GM04504 (cell line): ENCODE measurements around the gene HERPUD1.
"Not testable (repeated sequence)": the region's sequence is repeated elsewhere in the genome, so short reads cannot be mapped to it uniquely, and the experiment has no call there.

Experiments used
- DNase-seq: peaks from one replicate; pipeline ENCODE4 v3.0.0-alpha.2; 2012; ENCODE audit warnings: low read depth

The HERPUD1 gene

GRCh38 chr16:56960681-56961281 lies 28.8 kb downstream of the HERPUD1 start:
- DNase-seq: no peak

- no peak for DNase-seq
These were observed 29.4 kb downstream of the HERPUD1 start for GRCh38 chr16:56961386-56961785.

- no peak for DNase-seq
These were observed 29.9 kb downstream of the HERPUD1 start, which contains the start of gene CETP for GRCh38 chr16:56961851-56962281. CETP (plus strand) TSS chr16:56961950; CDS start chr16:56961980, 30 bp downstream.

DNA sequence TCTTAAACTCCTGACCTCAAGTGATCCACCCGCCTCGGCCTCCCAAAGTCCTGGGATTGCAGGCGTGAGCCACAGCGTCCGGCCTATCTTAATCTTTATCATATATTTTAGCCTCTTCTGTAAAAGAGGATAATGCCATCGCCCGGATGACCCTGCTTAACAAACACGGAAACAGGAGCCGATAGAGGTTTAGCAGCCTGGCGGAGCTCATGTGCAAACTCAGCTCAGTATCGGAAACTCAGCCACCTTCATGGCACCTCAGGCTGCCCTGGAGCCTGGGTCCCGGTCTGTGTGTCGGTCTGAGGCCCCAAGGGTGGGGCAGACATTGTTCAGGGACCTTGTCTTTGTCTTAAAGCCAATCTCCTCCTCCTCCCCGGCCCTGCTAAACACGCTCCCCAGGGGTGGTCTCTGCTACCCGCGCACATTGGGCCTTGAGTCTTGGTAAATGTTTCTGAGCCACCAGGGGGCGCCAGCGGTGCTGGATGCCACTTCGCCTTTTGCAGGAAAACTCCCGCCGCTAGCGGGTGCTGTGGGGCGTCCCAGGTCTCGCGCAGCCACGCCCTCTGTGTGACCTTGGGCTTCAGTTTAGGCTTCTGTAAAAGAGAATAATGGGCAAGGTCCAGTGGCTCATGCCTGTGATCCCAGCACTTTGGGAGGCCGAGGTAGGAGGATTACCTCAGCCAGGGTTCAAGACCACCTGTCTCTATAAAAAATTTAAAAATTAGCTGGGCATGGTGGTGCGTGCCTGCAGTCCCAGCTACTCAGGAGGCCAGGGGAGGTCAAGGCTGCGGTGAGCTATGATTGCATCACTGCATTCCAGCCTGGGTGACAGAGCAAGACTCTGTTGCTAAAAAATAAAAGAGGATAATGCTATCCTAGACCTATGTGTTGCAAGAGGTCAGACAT lies 32.6 kb downstream of the HERPUD1 start:
- DNase-seq: no peak

GRCh38 chr16:56965149-56966092 lies 33.5 kb downstream of the HERPUD1 start:
- DNase-seq: no peak

- DNase-seq: no peak
These were observed 34.1 kb downstream of the HERPUD1 start for GRCh38 chr16:56966093-56966475.

DNA sequence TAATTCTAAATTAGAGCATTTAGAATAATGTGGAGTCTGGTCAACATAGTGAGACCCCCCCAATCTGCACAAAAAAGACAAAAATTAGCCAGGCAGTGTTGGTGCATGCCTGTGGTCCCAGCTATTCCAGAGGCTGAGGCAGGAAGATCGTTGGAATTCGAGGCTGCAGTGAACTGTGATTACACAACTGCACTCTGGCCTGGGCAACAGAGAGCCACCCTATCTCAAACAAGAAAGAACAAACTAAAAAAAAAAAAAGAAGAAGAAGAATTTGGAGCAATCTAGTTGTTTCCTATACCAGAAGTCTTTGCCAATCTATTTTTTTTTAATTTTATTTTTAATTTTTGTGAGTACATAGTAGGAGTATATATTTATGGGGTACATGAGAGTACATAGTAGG lies 35.8 kb downstream of the HERPUD1 start:
- DNase-seq: no peak

- DNase-seq: no peak
These were observed 37.8 kb downstream of the HERPUD1 start for GRCh38 chr16:56969769-56970168.

- no peak for DNase-seq
These were observed 39.2 kb downstream of the HERPUD1 start for GRCh38 chr16:56970934-56971767.

GRCh38 chr16:56971768-56972043 lies 39.8 kb downstream of the HERPUD1 start:
- no peak for DNase-seq

- no peak for DNase-seq
These were observed 40.7 kb downstream of the HERPUD1 start for GRCh38 chr16:56972403-56973293.

GRCh38 chr16:56973294-56973689 lies 41.4 kb downstream of the HERPUD1 start:
- DNase-seq: no peak

GRCh38 chr16:56973899-56974298 lies 42.0 kb downstream of the HERPUD1 start:
- not testable (repeated sequence) for DNase-seq

DNA sequence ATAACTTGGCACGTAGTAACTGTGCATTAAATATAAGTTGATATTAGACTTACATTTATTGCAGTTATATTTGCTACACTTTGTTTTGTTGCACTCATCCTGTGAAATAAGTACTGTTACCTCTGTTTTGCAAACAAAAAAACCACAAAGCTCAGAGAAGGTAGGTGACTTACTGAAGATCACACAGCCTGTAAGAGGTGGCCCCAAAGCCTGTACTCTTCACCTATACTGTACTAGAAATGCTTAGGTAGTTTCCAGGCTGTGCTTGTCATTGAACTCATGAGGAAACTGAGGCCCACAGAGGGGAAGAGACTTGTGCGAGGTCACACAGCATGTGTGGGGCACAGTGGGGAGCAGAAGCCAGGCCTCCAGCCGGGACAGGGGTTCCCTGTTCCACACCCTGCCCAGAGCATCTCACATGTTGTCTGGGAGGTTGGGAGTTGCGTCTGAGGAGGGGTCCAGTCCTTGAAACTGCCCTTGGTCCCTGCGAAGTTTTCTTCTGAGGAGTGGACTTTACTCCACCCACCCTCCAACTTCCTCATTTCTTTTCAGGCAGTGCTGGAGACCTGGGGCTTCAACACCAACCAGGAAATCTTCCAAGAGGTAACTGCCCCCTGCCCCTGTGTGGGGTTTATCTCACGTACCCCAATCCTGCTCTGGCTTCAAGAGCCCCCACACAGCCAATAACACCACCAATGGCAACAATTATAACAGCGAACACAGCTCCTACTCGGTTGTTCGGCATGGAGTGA lies 42.8 kb downstream of the HERPUD1 start:
- no peak for DNase-seq

- no peak for DNase-seq
These were observed 43.8 kb downstream of the HERPUD1 start for GRCh38 chr16:56975714-56976113.

GRCh38 chr16:56977216-56977615 lies 45.3 kb downstream of the HERPUD1 start:
- no peak for DNase-seq

GRCh38 chr16:56977823-56978430 lies 46.0 kb downstream of the HERPUD1 start:
- DNase-seq: no peak

DNA sequence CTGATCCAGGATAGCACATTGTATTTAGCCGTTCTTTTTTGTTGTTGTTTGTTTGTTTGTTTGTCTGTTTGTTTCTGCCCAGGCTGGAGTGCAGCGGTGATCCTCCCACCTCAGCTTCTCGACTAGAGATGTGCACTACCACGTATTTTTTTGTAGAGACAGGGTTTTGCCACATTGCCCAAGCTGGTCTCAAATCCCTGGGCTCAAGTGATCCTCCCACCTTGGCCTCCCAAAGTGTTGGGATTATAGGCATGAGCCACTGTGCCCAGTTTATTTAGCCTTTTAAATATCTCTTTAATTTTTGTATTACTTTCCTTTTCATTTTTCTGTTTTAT lies 48.2 kb downstream of the HERPUD1 start:
- DNase-seq: no peak
